Mucosa of rectum (tissue), 2 donors: ENCODE results near the gene SEMA6A.

Experiments used
- H3K27ac ChIP-seq, 2 donors: one replicate each; pipeline ENCODE4 v1.7.0; 2013; ENCODE audit warnings: inconsistent platforms in 2 of 2, low read depth in 2 of 2, low read length in 2 of 2
- H3K27me3 ChIP-seq, 2 donors: one replicate each; pipeline ENCODE4 v1.7.0; 2013; ENCODE audit warnings: low read length in 2 of 2; ENCODE audit not compliant: control insufficient read depth in 2 of 2, insufficient read depth in 2 of 2
- H3K36me3 ChIP-seq, 2 donors: one replicate each; pipeline ENCODE4 v1.7.0; 2013; ENCODE audit warnings: low read length in 2 of 2; ENCODE audit not compliant: control insufficient read depth in 2 of 2, insufficient read depth in 2 of 2
- H3K4me1 ChIP-seq, 2 donors: one replicate each; pipeline ENCODE4 v1.7.0; 2013; ENCODE audit warnings: low read length in 2 of 2, mild to moderate bottlenecking in 1 of 2; ENCODE audit not compliant: control insufficient read depth in 2 of 2, insufficient read depth in 2 of 2
- H3K4me3 ChIP-seq, 2 donors: one replicate each; pipeline ENCODE4 v1.7.0; 2013; ENCODE audit warnings: low read length in 2 of 2
- H3K9ac ChIP-seq, 2 donors: one replicate each; pipeline ENCODE4 v1.7.0; 2013; ENCODE audit warnings: low read length in 2 of 2, low read depth in 1 of 2, mild to moderate bottlenecking in 1 of 2
- H3K9me3 ChIP-seq, 2 donors: one replicate each; pipeline ENCODE4 v1.7.0; 2013; ENCODE audit warnings: low read length in 2 of 2; ENCODE audit not compliant: control insufficient read depth in 2 of 2
- donor health status: healthy.
- donor health status: Normal muscosa, but diverticular disease.

SEMA6A gene

GRCh38 chr5:116468583-116468982 lies 106.0 kb downstream of the SEMA6A start:
- H3K4me1 ChIP-seq, result no peaks in the 10 kb centered on the region
- H3K9ac ChIP-seq, result no peak overlapping the region
- no peaks in the 10 kb centered on the region for H3K9me3 ChIP-seq
- no peak overlapping the region for H3K27ac ChIP-seq
- no peak overlapping the region for H3K4me3 ChIP-seq
- H3K27me3 ChIP-seq, result no peaks in the 10 kb centered on the region
- H3K36me3 ChIP-seq, result peaks cover 39 to 44% of the 10 kb centered on the region in 2 donors

- H3K9me3 ChIP-seq, result no peaks in the 10 kb centered on the region
- peaks cover 29 to 38% of the 10 kb centered on the region in 2 donors for H3K36me3 ChIP-seq
- no peak overlapping the region for H3K27ac ChIP-seq
- no peaks in the 10 kb centered on the region for H3K4me1 ChIP-seq
- no peak overlapping the region for H3K4me3 ChIP-seq
- no peak overlapping the region for H3K9ac ChIP-seq
- no peaks in the 10 kb centered on the region for H3K27me3 ChIP-seq
Measured at GRCh38 chr5:116467465-116467843, 107.2 kb downstream of the SEMA6A start.

GRCh38 chr5:116466727-116467464 lies 107.7 kb downstream of the SEMA6A start:
- Histone ChIP-seq H3K9ac (no peak overlapping the region), H3K4me1 (no peaks in the 10 kb centered on the region), H3K4me3 (no peak overlapping the region), H3K9me3 (no peaks in the 10 kb centered on the region), H3K36me3 (peaks cover 26 to 36% of the 10 kb centered on the region in 2 donors), H3K27me3 (no peaks in the 10 kb centered on the region), H3K27ac (no peak overlapping the region)

GRCh38 chr5:116465411-116465810 lies 109.2 kb downstream of the SEMA6A start:
- no peak overlapping the region for H3K4me3 ChIP-seq
- H3K27me3 ChIP-seq, result no peaks in the 10 kb centered on the region
- H3K9ac ChIP-seq, result no peak overlapping the region
- no peaks in the 10 kb centered on the region for H3K4me1 ChIP-seq
- H3K9me3 ChIP-seq, result no peaks in the 10 kb centered on the region
- H3K27ac ChIP-seq, result no peak overlapping the region
- H3K36me3 ChIP-seq, result peaks cover 26 to 32% of the 10 kb centered on the region in 2 donors

GRCh38 chr5:116464144-116464708 lies 110.4 kb downstream of the SEMA6A start:
- H3K27ac ChIP-seq, result no peak overlapping the region

GRCh38 chr5:116462500-116462899 lies 112.1 kb downstream of the SEMA6A start:
- Histone ChIP-seq H3K27ac (no peak overlapping the region), H3K27me3 (no peaks in the 10 kb centered on the region), H3K36me3 (peaks cover 20 to 24% of the 10 kb centered on the region in 2 donors), H3K4me3 (no peak overlapping the region), H3K4me1 (no peaks in the 10 kb centered on the region), H3K9ac (no peak overlapping the region), H3K9me3 (no peaks in the 10 kb centered on the region)

More at GRCh38 chr5:116464144-116464708, 110.4 kb downstream of the SEMA6A start:
- H3K4me1 ChIP-seq, result no peaks in the 10 kb centered on the region
- H3K9me3 ChIP-seq, result no peaks in the 10 kb centered on the region
- no peak overlapping the region for H3K9ac ChIP-seq
- peaks cover 26 to 32% of the 10 kb centered on the region in 2 donors for H3K36me3 ChIP-seq
- H3K4me3 ChIP-seq, result no peak overlapping the region
- H3K27me3 ChIP-seq, result no peaks in the 10 kb centered on the region

GRCh38 chr5:116459301-116459700 lies 115.3 kb downstream of the SEMA6A start:
- Histone ChIP-seq H3K9me3 (no peaks in the 10 kb centered on the region), H3K36me3 (peaks cover 13 to 21% of the 10 kb centered on the region in 2 donors), H3K4me1 (no peaks in the 10 kb centered on the region), H3K4me3 (no peak overlapping the region), H3K27me3 (no peaks in the 10 kb centered on the region), H3K27ac (no peak overlapping the region), H3K9ac (no peak overlapping the region)

GRCh38 chr5:116457062-116457461 lies 117.6 kb downstream of the SEMA6A start:
- Histone ChIP-seq H3K4me1 (no peaks in the 10 kb centered on the region), H3K9me3 (no peaks in the 10 kb centered on the region), H3K27ac (no peak overlapping the region), H3K36me3 (peaks cover 13 to 20% of the 10 kb centered on the region in 2 donors), H3K9ac (no peak overlapping the region), H3K4me3 (no peak overlapping the region), H3K27me3 (no peaks in the 10 kb centered on the region)

- Histone ChIP-seq H3K4me1 (no peaks in the 10 kb centered on the region), H3K36me3 (peaks cover 13 to 16% of the 10 kb centered on the region in 2 donors), H3K27me3 (no peaks in the 10 kb centered on the region), H3K27ac (no peak overlapping the region), H3K4me3 (no peak overlapping the region), H3K9ac (no peak overlapping the region), H3K9me3 (no peaks in the 10 kb centered on the region)
Measured at GRCh38 chr5:116456036-116456435, 118.6 kb downstream of the SEMA6A start.

GRCh38 chr5:116455061-116455460 lies 119.6 kb downstream of the SEMA6A start:
- H3K9me3 ChIP-seq, result no peaks in the 10 kb centered on the region
- no peaks in the 10 kb centered on the region for H3K4me1 ChIP-seq
- H3K9ac ChIP-seq, result no peak overlapping the region
- no peaks in the 10 kb centered on the region for H3K27me3 ChIP-seq
- H3K36me3 ChIP-seq, result peaks cover 13 to 19% of the 10 kb centered on the region in 2 donors
- H3K27ac ChIP-seq, result no peak overlapping the region
- no peak overlapping the region for H3K4me3 ChIP-seq
